A549 (cell line): Measurements from ENCODE around the gene AOAH. TPM values are rescaled to one million over a fixed set of nuclear protein-coding genes. Genes with fewer than 3 reads are reported as not detected.

Experiments
- ATAC-seq, 2 experiments: fragments of 200-7000 bp in 1 of 2; fragments of >200 bp in 1 of 2; cut with Nextera tagmentation in 1 of 2; cut with Tn5 transposase in 1 of 2; 3 replicates each; pipeline versions ENCODE4 v1.8.0 to v1.9.1; 2018 to 2020; ENCODE audit warnings: mild to moderate bottlenecking in 1 of 2, moderate library complexity in 1 of 2
- CTCF ChIA-PET: fragments of 300-600 bp; sonication (Branson Sonifier 250); formaldehyde crosslinking; extraction: SDS; loops from one replicate; lab custom pipeline; 2021; ENCODE audit warnings: antibody characterized with exemption, inconsistent platforms; lab: Yijun Ruan, JAX
- POLR2A ChIA-PET: fragments of 350-600 bp; formaldehyde crosslinking; extraction: SDS; loops from one replicate; lab custom pipeline; 2021; ENCODE audit warnings: antibody characterized with exemption, inconsistent platforms; lab: Yijun Ruan, JAX
- DNase-seq, 2 experiments: peaks; one replicate each; pipeline versions ENCODE4 v3.0.0 to v3.0.0-alpha.2; 2011 to 2016; ENCODE audit warnings: low read depth in 1 of 2, low spot score in 1 of 2
- FAIRE-seq: peaks from 2 replicates; lab custom pipeline; 2011; peaks lifted over from hg19 to GRCh38; lab: Jason Lieb, UNC
- H3K27ac ChIP-seq, 2 experiments: fragments of >200 bp; sonication (Bioruptor Twin); formaldehyde crosslinking; 3 replicates each; pipeline ENCODE4 v1.5.1; 2016 to 2017
- H3K4me1 ChIP-seq: fragments of >200 bp; sonication (Bioruptor Twin); formaldehyde crosslinking; 3 replicates; pipeline ENCODE4 v1.6.1; 2016
- H3K4me2 ChIP-seq: fragments of >200 bp; sonication (Bioruptor Twin); formaldehyde crosslinking; 3 replicates; pipeline ENCODE4 v1.6.1; 2016
- H3K4me3 ChIP-seq: fragments of >200 bp; sonication (Bioruptor Twin); formaldehyde crosslinking; 3 replicates; pipeline ENCODE4 v1.5.1; 2016
- H3K9me3 ChIP-seq: fragments of >200 bp; sonication (Bioruptor Twin); formaldehyde crosslinking; 3 replicates; pipeline ENCODE4 v1.6.1; 2016
- CHD2 ChIP-seq: fragments of 150-350 bp; IDR thresholded peaks from 2 replicates; pipeline ENCODE4 v1.6.1; 2014; ENCODE audit warnings: low read length; ENCODE audit not compliant: partially characterized antibody
- CHD4 ChIP-seq: fragments of 200-600 bp; sonication (generic); IDR thresholded peaks from 2 replicates; pipeline ENCODE4 v1.6.1; 2016; ENCODE audit warnings: antibody characterized with exemption, mild to moderate bottlenecking, borderline replicate concordance
- EHF ChIP-seq: fragments of 250-450 bp; sonication (Bioruptor Pico); IDR thresholded peaks from 2 replicates; pipeline ENCODE4 v1.5.0; 2020; ENCODE audit warnings: mild to moderate bottlenecking
- EP300 ChIP-seq, 2 experiments: fragments of >200 bp; sonication (Bioruptor Twin); formaldehyde crosslinking; IDR thresholded peaks; 2 replicates in 1 of 2; 3 replicates in 1 of 2; pipeline ENCODE4 v1.6.1; 2016 to 2017
- ESRRA ChIP-seq: fragments of 150-350 bp; IDR thresholded peaks from 2 replicates; pipeline ENCODE4 v1.6.1; 2014; ENCODE audit warnings: mild to moderate bottlenecking, low read length, borderline replicate concordance
- FOSL2 ChIP-seq, 2 experiments: fragments of 450-650 bp in 1 of 2; fragments of >200 bp in 1 of 2; sonication (Bioruptor Twin) in 1 of 2; formaldehyde crosslinking; IDR thresholded peaks; 2 replicates each; pipeline versions ENCODE4 v1.5.0 to v1.6.1; 2016 to 2020; ENCODE audit warnings: mild to moderate bottlenecking in 1 of 2, moderate library complexity in 1 of 2
- HOXA7 ChIP-seq: fragments of 250-450 bp; sonication (Bioruptor Pico); IDR thresholded peaks from 2 replicates; pipeline ENCODE4 v1.5.0; 2020; ENCODE audit warnings: mild to moderate bottlenecking, moderate library complexity
- HOXB13 ChIP-seq: fragments of 250-450 bp; sonication (Bioruptor Pico); IDR thresholded peaks from 2 replicates; pipeline ENCODE4 v1.5.0; 2020; ENCODE audit warnings: low read depth, mild to moderate bottlenecking, moderate library complexity
- HOXB5 ChIP-seq: fragments of 250-450 bp; sonication (Bioruptor Pico); IDR thresholded peaks from 2 replicates; pipeline ENCODE4 v1.5.0; 2020; ENCODE audit warnings: mild to moderate bottlenecking, moderate library complexity
- KDM1A ChIP-seq: fragments of 200-600 bp; sonication (generic); IDR thresholded peaks from 2 replicates; pipeline ENCODE4 v1.6.1; 2016; ENCODE audit warnings: low read depth, mild to moderate bottlenecking
- MAZ ChIP-seq: fragments of 150-350 bp; IDR thresholded peaks from 2 replicates; pipeline ENCODE4 v1.6.1; 2014; ENCODE audit warnings: antibody characterized with exemption, low read depth, low read length, borderline replicate concordance
- MYC ChIP-seq: IDR thresholded peaks from 2 replicates; pipeline ENCODE4 v1.6.1; 2012; ENCODE audit warnings: mild to moderate bottlenecking, inconsistent platforms, low read length, improper control_type of control experiment, borderline replicate concordance
- POLR2A ChIP-seq: IDR thresholded peaks from 2 replicates; pipeline ENCODE4 v1.6.1; 2012; ENCODE audit warnings: mild to moderate bottlenecking, low read length
- POLR2AphosphoS2 ChIP-seq: conservative IDR thresholded peaks from 2 replicates; pipeline ENCODE4 v1.6.1; 2012; ENCODE audit warnings: low read length, improper control_type of control experiment, inconsistent platforms
- RAD21 ChIP-seq, 2 experiments: fragments of >200 bp in 1 of 2; sonication (Bioruptor Twin) in 1 of 2; formaldehyde crosslinking in 1 of 2; IDR thresholded peaks in 1 of 2; conservative IDR thresholded peaks in 1 of 2; 2 replicates in 1 of 2; 3 replicates in 1 of 2; pipeline ENCODE4 v1.6.1; 2012 to 2018; ENCODE audit warnings: inconsistent platforms in 1 of 2
- RARB ChIP-seq: fragments of 250-450 bp; sonication (Bioruptor Pico); IDR thresholded peaks from 2 replicates; pipeline ENCODE4 v1.8.0; 2021; ENCODE audit warnings: mild to moderate bottlenecking, moderate library complexity
- SREBF2 ChIP-seq: fragments of 450-650 bp; IDR thresholded peaks from 2 replicates; pipeline ENCODE4 v1.6.1; 2014; ENCODE audit warnings: mild to moderate bottlenecking, moderate library complexity
- WGBS: methylation state at CpG from one replicate; pipeline ENCODE4 v1.1.6; 2017; ENCODE audit errors: missing lambda C conversion rate; 5-methylcytosine and 5-hydroxymethylcytosine counted together
- polyA plus RNA-seq, 4 experiments: library from polyadenylated mRNA; depleted of rRNA in 3 of 4; stranded (reverse); fragments of >200 nt; fragmentation: RNase III in 1 of 4; extraction: RNeasy Plus Mini Kit Qiagen cat#74134 plus additional on column Dnase treatment in 1 of 4; gene quantifications; 2 replicates in 3 of 4; 3 replicates in 1 of 4; pipeline ENCODE4 v1.2.3, GENCODE V29; 2011 to 2017
- TF ChIP-seq, protein P1 (sequence below): fragments of 250-450 bp; sonication (Bioruptor Pico); IDR thresholded peaks from 2 replicates; pipeline ENCODE4 v1.5.0; 2021; ENCODE audit warnings: mild to moderate bottlenecking, moderate library complexity, borderline replicate concordance
- TF ChIP-seq, protein P2 (sequence below): fragments of >200 bp; sonication (Bioruptor Twin); formaldehyde crosslinking; IDR thresholded peaks from 3 replicates; pipeline ENCODE4 v1.5.1; 2016
- TF ChIP-seq, protein P3 (sequence below): fragments of >200 bp; sonication (Bioruptor Twin); formaldehyde crosslinking; IDR thresholded peaks from 2 replicates; pipeline ENCODE4 v1.6.1; 2016
- TF ChIP-seq, protein P4 (sequence below): IDR thresholded peaks from 2 replicates; pipeline ENCODE4 v1.6.1; 2012

AOAH gene
- polyA plus RNA-seq, 2 of the 4 experiments (the other 2 are of a cell fraction), result 0.09 TPM; not detected in 1

DNA sequence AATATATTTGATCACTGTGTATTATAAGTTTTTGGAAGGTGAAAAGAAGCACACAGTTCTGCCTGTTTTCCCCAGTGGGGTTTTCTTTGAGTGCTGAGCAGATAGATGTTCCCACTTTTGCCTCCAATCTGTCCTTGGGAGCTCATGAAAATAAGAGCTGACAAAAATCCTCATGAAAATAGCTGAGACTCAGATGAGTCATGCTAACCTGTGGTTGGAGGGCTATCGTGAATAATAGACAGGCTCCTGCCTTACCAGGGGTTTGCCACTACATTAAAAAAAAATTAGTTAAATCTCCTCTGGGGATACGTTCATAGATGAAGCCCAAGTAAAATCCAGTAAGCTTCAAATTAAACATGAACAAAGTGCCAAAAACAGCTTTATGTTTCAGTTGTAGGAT is 10.9 kb upstream of the AOAH start (continued):
- TF ChIP-seq KDM1A, result no peak

DNA sequence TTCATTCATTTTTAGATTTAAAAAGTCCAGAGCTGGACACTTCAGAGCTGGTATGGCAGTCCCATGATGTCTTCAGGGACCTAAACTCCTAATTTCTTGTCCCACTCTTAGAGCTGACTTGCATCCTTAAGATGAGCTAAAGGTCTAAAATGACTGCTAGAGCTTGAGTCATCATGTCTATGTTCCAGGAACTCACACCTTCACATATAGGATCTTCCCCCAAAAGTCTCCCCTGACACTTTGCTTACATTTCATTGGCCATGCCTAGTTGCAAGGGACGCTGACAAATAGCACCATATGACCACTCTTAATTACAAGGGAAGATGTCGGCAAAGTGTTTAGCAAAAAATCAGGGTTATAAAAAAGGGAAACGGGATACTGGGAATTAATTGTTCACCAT is 10.4 kb upstream of the AOAH start:
- Histone ChIP-seq H3K4me1 (no peaks in the 10 kb centered on the region), H3K4me2 (no peak overlapping the region), H3K9me3 (0 out of 3 replicates have a peak, but pooled peaks cover 4% of the 10 kb centered on the region), H3K27ac (no peak overlapping the region), H3K4me3 (no peak overlapping the region)
- CTCF ChIA-PET, result no interaction called here
- no peak for ATAC-seq
- 46% methylated on average over 3 of the region's 3 CpGs for WGBS
- POLR2A ChIA-PET, result no interaction called here
- no peak for FAIRE-seq
- no peak for DNase-seq
- TF ChIP-seq MYC (no peak), HOXA7 (no peak), HOXB5 (no peak)

DNA sequence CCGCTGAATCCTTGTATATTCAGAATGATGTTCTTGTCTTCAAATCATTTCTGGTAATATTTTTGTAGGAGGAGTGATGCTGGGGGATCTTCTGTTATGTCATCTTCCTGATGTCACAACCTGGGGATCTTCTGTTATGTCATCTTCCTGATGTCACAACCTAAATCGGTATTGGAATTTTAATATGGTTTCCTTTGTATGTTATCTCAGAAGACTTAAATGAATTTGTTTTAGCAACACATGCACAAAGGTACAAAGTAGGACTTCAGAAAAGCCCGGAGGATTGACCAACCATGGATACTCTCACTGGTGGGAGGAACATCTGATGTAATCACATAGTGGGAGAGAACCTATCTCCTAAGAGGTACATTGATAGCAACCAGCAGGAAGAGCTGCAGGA is 9.1 kb upstream of the AOAH start:
- POLR2A ChIA-PET, result no interaction called here
- no peak for DNase-seq
- TF ChIP-seq RARB (CRISPR knock-in tag) (no peak), EHF (no peak), POLR2AphosphoS2 (no peak), RAD21 (conservative IDR thresholded peaks at IDR 0.05 in 1 of 2, IDR thresholded peaks at IDR 0.05 in 1 of 2) (no peak), CHD4 (no peak), CHD2 (no peak), FOSL2 (IDR thresholded peaks at IDR 0.05) (no peak), FOSL2 (CRISPR knock-in tag; IDR thresholded peaks at IDR 0.05) (no peak), KDM1A (no peak), MAZ (no peak), EP300 (IDR thresholded peaks at IDR 0.05) (no peak), HOXB13 (CRISPR knock-in tag) (no peak), ESRRA (no peak), POLR2A (no peak), HOXA7 (no peak), SREBF2 (no peak)
- TF ChIP-seq, protein P1, sequence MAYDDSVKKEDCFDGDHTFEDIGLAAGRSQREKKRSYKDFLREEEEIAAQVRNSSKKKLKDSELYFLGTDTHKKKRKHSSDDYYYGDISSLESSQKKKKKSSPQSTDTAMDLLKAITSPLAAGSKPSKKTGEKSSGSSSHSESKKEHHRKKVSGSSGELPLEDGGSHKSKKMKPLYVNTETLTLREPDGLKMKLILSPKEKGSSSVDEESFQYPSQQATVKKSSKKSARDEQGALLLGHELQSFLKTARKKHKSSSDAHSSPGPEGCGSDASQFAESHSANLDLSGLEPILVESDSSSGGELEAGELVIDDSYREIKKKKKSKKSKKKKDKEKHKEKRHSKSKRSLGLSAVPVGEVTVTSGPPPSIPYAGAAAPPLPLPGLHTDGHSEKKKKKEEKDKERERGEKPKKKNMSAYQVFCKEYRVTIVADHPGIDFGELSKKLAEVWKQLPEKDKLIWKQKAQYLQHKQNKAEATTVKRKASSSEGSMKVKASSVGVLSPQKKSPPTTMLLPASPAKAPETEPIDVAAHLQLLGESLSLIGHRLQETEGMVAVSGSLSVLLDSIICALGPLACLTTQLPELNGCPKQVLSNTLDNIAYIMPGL, result no peak
- TF ChIP-seq, protein P2, sequence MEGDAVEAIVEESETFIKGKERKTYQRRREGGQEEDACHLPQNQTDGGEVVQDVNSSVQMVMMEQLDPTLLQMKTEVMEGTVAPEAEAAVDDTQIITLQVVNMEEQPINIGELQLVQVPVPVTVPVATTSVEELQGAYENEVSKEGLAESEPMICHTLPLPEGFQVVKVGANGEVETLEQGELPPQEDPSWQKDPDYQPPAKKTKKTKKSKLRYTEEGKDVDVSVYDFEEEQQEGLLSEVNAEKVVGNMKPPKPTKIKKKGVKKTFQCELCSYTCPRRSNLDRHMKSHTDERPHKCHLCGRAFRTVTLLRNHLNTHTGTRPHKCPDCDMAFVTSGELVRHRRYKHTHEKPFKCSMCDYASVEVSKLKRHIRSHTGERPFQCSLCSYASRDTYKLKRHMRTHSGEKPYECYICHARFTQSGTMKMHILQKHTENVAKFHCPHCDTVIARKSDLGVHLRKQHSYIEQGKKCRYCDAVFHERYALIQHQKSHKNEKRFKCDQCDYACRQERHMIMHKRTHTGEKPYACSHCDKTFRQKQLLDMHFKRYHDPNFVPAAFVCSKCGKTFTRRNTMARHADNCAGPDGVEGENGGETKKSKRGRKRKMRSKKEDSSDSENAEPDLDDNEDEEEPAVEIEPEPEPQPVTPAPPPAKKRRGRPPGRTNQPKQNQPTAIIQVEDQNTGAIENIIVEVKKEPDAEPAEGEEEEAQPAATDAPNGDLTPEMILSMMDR, result no peak
- TF ChIP-seq, protein P3, sequence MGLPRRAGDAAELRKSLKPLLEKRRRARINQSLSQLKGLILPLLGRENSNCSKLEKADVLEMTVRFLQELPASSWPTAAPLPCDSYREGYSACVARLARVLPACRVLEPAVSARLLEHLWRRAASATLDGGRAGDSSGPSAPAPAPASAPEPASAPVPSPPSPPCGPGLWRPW, result no peak
- TF ChIP-seq, protein P4, sequence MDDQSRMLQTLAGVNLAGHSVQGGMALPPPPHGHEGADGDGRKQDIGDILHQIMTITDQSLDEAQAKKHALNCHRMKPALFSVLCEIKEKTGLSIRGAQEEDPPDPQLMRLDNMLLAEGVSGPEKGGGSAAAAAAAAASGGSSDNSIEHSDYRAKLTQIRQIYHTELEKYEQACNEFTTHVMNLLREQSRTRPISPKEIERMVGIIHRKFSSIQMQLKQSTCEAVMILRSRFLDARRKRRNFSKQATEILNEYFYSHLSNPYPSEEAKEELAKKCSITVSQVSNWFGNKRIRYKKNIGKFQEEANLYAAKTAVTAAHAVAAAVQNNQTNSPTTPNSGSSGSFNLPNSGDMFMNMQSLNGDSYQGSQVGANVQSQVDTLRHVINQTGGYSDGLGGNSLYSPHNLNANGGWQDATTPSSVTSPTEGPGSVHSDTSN, result no peak
- no peak for ATAC-seq
- Histone ChIP-seq H3K4me2 (no peak overlapping the region), H3K4me1 (no peaks in the 10 kb centered on the region), H3K4me3 (no peak overlapping the region), H3K9me3 (0 out of 3 replicates have a peak, but pooled peaks cover 5% of the 10 kb centered on the region), H3K27ac (no peak overlapping the region)
- FAIRE-seq, result no peak
- CTCF ChIA-PET, result no interaction called here
- WGBS, result 56% methylated on average over 3 of the region's 3 CpGs
